H1 (cell line): Measurements from ENCODE around the gene DBH.

ENCODE experiments used
- GTF2F1 ChIP-seq: IDR thresholded peaks from 2 replicates; pipeline ENCODE4 v1.6.1; 2012; ENCODE audit warnings: low read depth, low read length, improper control_type of control experiment, borderline replicate concordance
- RAD21 ChIP-seq, 2 experiments: IDR thresholded peaks in 1 of 2; conservative IDR thresholded peaks in 1 of 2; 2 replicates each; pipeline ENCODE4 v1.6.1; 2011; ENCODE audit warnings: low read depth in 2 of 2, low read length in 2 of 2, improper control_type of control experiment in 1 of 2, inconsistent platforms in 1 of 2, mild to moderate bottlenecking in 1 of 2, moderate library complexity in 1 of 2
- TF ChIP-seq, protein P1 (sequence below), 3 experiments: IDR thresholded peaks; 1 replicate in 2 of 3; 2 replicates in 1 of 3; pipeline versions ENCODE4 v1.5.1 to v1.6.1; 2011; ENCODE audit warnings: low read length in 3 of 3, mild to moderate bottlenecking in 3 of 3, inconsistent platforms in 2 of 3, low read depth in 1 of 3, moderate library complexity in 1 of 3; ENCODE audit not compliant: insufficient read depth in 1 of 3; ENCODE audit errors: control extremely low read depth in 1 of 3

DNA sequence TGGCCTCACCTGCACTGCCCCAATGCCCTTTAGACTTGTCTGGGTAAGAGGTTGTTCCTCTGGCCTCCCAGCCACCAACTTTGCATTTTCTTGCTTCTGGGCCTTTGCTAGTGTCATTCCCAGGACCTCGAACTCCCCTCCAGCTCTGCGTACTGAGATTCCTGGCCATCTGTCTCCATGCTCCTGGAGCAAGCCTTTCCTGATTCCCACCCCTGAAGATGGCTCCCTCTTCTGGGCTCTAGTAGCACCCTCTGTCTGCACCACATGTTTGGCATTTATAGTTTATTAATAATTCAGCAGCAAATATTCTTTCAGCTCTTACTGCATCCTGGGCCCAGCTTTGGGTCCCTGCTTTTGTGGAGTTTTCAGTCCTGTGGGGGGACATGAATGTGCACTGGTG is 41.9 kb upstream of the DBH start:
- no peak for TF ChIP-seq RAD21 (IDR thresholded peaks at IDR 0.05 in 1 of 2, conservative IDR thresholded peaks at IDR 0.05 in 1 of 2; ENCODE audit: low read depth in 2 of 2, low read length in 2 of 2)
- TF ChIP-seq, protein P1, sequence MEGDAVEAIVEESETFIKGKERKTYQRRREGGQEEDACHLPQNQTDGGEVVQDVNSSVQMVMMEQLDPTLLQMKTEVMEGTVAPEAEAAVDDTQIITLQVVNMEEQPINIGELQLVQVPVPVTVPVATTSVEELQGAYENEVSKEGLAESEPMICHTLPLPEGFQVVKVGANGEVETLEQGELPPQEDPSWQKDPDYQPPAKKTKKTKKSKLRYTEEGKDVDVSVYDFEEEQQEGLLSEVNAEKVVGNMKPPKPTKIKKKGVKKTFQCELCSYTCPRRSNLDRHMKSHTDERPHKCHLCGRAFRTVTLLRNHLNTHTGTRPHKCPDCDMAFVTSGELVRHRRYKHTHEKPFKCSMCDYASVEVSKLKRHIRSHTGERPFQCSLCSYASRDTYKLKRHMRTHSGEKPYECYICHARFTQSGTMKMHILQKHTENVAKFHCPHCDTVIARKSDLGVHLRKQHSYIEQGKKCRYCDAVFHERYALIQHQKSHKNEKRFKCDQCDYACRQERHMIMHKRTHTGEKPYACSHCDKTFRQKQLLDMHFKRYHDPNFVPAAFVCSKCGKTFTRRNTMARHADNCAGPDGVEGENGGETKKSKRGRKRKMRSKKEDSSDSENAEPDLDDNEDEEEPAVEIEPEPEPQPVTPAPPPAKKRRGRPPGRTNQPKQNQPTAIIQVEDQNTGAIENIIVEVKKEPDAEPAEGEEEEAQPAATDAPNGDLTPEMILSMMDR (IDR thresholded peaks at IDR 0.05; ENCODE audit: control extremely low read depth in 1 of 3, insufficient read depth in 1 of 3, low read depth in 1 of 3, low read length in 3 of 3), result no peak
- no peak for TF ChIP-seq GTF2F1
